ENCODE measurements around the gene TNNT2. TPM values are rescaled to one million over a fixed set of nuclear protein-coding genes. Genes with fewer than 3 reads are reported as not detected.

TNNT2 gene
- total and polyA plus RNA-seq, 2 of the 4 experiments (the other 2 are of a cell fraction) = 0.18 to 1.2 TPM

GRCh38 chr1:201391651-201392511 lies 14.4 kb upstream of the TNNT2 start:
- H4K8ac ChIP-seq (ENCODE audit: low read depth in 2 of 2, low read length in 2 of 2) = no peak overlapping the region
- WGBS, 2 experiments (ENCODE audit: extremely low coverage in 2 of 2, insufficient read length in 1 of 2) = 80% methylated on average over 5 of the region's 9 CpGs; no CpG with 5 or more reads in 1 of the 2 experiments
- H4K5ac ChIP-seq (ENCODE audit: low read depth, low read length) = no peak overlapping the region
- no peak overlapping the region for H3K56ac ChIP-seq (ENCODE audit: extremely low read depth, insufficient read depth, low read length)
- no peak overlapping the region for H2AK9ac ChIP-seq (replicated peaks; ENCODE audit: low read depth, low read length, poor library complexity)
- H2BK5ac ChIP-seq (ENCODE audit: low read depth, low read length, poor library complexity, severe bottlenecking) = no peak overlapping the region
- peaks cover 54% of the 10 kb centered on the region for H3K27me3 ChIP-seq (ENCODE audit: control insufficient read depth, insufficient read depth, low read length)
- H3K9me1 ChIP-seq (ENCODE audit: insufficient read depth, low read length) = no peaks in the 10 kb centered on the region
- H3K4me2 ChIP-seq (ENCODE audit: low read depth, low read length) = no peak overlapping the region
- no peaks in the 10 kb centered on the region for H4K20me1 ChIP-seq (ENCODE audit: insufficient read depth, low read length)
- H2BK15ac ChIP-seq (ENCODE audit: low read depth, low read length) = no peak overlapping the region
- ChIA-PET POLR2A (ENCODE audit: unreplicated experiment) (no interaction called here), CTCF (no interaction called here)
- no peak overlapping the region for H3K27ac ChIP-seq (ENCODE audit: insufficient read depth, low read length)
- dilution Hi-C loops (cut with HindIII; ENCODE audit: low sequenced_read_pairs, unreplicated experiment) (no loop called here), intact Hi-C loops (cut with micrococcal nuclease) (no loop called here), in situ Hi-C loops (cut with MboI; ENCODE audit: low sequenced_read_pairs) (no loop called here)
- no peak overlapping the region for H3K4ac ChIP-seq (ENCODE audit: low read depth, low read length)
- no peak for ATAC-seq (ENCODE audit: low read depth)
- H2BK120ac ChIP-seq (ENCODE audit: low read depth, low read length) = no peak overlapping the region
- H3K4me3 ChIP-seq (ENCODE audit: insufficient read depth, low read depth, low read length) = no peak overlapping the region
- no peaks in the 10 kb centered on the region for H3K4me1 ChIP-seq (ENCODE audit: control insufficient read depth, insufficient read depth, low read length)
- no peak overlapping the region for H2BK20ac ChIP-seq (ENCODE audit: low read depth, low read length)
- H3K14ac ChIP-seq (replicated peaks; ENCODE audit: low read depth, low read length) = no peak overlapping the region
- no peak for DNase-seq
- H2AK5ac ChIP-seq (ENCODE audit: low read depth, low read length) = no peak overlapping the region
- H3K18ac ChIP-seq (ENCODE audit: low read depth, low read length) = no peak overlapping the region
- no peaks in the 10 kb centered on the region for H3K9me3 ChIP-seq (ENCODE audit: control insufficient read depth, insufficient read depth, low read length)
- no TSS peak for BruUV-seq (replicated peaks)
- TF ChIP-seq NFE2L2 (IDR thresholded peaks at IDR 0.05; ENCODE audit: low read depth, low read length) = no peak
- TF ChIP-seq CHD1 (IDR thresholded peaks at IDR 0.05; ENCODE audit: low read depth, low read length) = no peak
- no peak for TF ChIP-seq ELK1 (IDR thresholded peaks at IDR 0.05; ENCODE audit: borderline replicate concordance, low read depth, low read length)
- TF ChIP-seq MXI1 (IDR thresholded peaks at IDR 0.05; ENCODE audit: borderline replicate concordance, low read depth, low read length) = no peak
- TF ChIP-seq MAFK (IDR thresholded peaks at IDR 0.05; ENCODE audit: low read depth, low read length) = no peak
- no peak for TF ChIP-seq CEBPB (IDR thresholded peaks at IDR 0.05; ENCODE audit: low read depth, low read length)
- TF ChIP-seq RFX5 (IDR thresholded peaks at IDR 0.05; ENCODE audit: low read depth, low read length) = no peak
- TF ChIP-seq POLR2A (IDR thresholded peaks at IDR 0.05; ENCODE audit: low read depth, low read length) = no peak
- TF ChIP-seq SMC3 (IDR thresholded peaks at IDR 0.05; ENCODE audit: low read depth, low read length) = no peak
- TF ChIP-seq CTCF (conservative IDR thresholded peaks at IDR 0.05; ENCODE audit: low read depth, low read length) = no peak
- H2AFZ ChIP-seq (replicated peaks; ENCODE audit: low read length, poor library complexity) = no peak overlapping the region
- H4K91ac ChIP-seq (ENCODE audit: insufficient read depth, low read depth, low read length) = no peak overlapping the region
- H3K9ac ChIP-seq (ENCODE audit: low read depth, low read length) = no peak overlapping the region
- H3K23ac ChIP-seq (ENCODE audit: low read depth, low read length) = no peak overlapping the region
- no peaks in the 10 kb centered on the region for H3K79me1 ChIP-seq (ENCODE audit: low read depth in 1 of 2, low read length in 2 of 2)
- no peaks in the 10 kb centered on the region for H3K36me3 ChIP-seq (ENCODE audit: control insufficient read depth, insufficient read depth, low read length)

Data from IMR-90 (cell line).